ENCODE data around the gene ATP1B3. TPM values are rescaled to one million over a fixed set of nuclear protein-coding genes. Genes with fewer than 3 reads are reported as not detected.

The ATP1B3 gene
- total RNA-seq, 1 experiment from 2014 or later, result 250 TPM

DNA sequence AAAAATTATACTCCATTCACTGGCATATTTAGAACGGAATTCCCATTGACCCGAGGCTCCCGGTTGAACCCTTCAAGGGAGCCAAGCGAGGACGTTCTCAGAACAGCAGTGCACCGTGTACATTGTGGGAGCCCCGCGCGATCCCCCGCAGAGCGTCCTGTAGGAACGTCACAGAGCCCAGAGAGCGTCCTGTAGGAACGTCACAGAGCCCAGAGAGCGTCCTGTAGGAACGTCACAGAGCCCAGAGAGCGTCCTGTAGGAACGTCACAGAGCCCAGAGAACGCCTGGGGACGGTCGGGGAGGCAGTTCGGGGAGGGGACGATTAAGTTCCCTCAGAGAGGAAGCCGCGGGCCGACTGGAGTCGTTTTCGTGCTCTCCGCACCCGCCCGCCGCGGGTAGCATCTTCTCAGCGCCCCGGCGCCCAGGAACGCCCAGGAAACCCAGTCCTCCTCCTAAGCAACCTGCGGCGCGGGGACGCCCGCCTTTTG, 506 bp upstream of the ATP1B3 start:
- no peak overlapping the region for H2BK15ac ChIP-seq (ENCODE audit: low read depth, low read length)
- H3K36me3 Mint-ChIP-seq (ENCODE audit: insufficient read depth in 1 of 3, low read depth in 3 of 3), result peaks cover 3 to 16% (median 7%) of the 10 kb centered on the region in 3 experiments
- no peak overlapping the region for H2BK20ac ChIP-seq (ENCODE audit: low read depth, low read length, poor library complexity, severe bottlenecking)
- peaks cover 18% of the 10 kb centered on the region for H3K79me2 ChIP-seq (ENCODE audit: insufficient read depth, low read length)
- H3K23me2 ChIP-seq (ENCODE audit: insufficient read length, low read depth, low read length, poor library complexity, severe bottlenecking), result peaks cover 14% of the 10 kb centered on the region
- H3K9ac ChIP-seq (ENCODE audit: extremely low read depth, insufficient read length, low read length), result peak overlapping the region; percentile 15
- no peak overlapping the region for H4K8ac ChIP-seq (replicated peaks; ENCODE audit: insufficient read length, low read depth, low read length)
- H2BK12ac ChIP-seq (ENCODE audit: insufficient read length, low read depth, low read length), result no peak overlapping the region
- TF ChIP-seq, protein P1, sequence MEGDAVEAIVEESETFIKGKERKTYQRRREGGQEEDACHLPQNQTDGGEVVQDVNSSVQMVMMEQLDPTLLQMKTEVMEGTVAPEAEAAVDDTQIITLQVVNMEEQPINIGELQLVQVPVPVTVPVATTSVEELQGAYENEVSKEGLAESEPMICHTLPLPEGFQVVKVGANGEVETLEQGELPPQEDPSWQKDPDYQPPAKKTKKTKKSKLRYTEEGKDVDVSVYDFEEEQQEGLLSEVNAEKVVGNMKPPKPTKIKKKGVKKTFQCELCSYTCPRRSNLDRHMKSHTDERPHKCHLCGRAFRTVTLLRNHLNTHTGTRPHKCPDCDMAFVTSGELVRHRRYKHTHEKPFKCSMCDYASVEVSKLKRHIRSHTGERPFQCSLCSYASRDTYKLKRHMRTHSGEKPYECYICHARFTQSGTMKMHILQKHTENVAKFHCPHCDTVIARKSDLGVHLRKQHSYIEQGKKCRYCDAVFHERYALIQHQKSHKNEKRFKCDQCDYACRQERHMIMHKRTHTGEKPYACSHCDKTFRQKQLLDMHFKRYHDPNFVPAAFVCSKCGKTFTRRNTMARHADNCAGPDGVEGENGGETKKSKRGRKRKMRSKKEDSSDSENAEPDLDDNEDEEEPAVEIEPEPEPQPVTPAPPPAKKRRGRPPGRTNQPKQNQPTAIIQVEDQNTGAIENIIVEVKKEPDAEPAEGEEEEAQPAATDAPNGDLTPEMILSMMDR (conservative IDR thresholded peaks at IDR 0.05), result no peak
- H4K5ac ChIP-seq (ENCODE audit: insufficient read length, low read depth, low read length), result no peak overlapping the region
- DNase-seq, result peak; percentile 60
- no peaks in the 10 kb centered on the region; the same call in 1 of the 2 replicates for H3K4me1 ChIP-seq (ENCODE audit: insufficient read depth, low read length)
- peak overlapping the region; percentile 95 for H2AFZ ChIP-seq (ENCODE audit: low read length)
- no peak overlapping the region for H3K56ac ChIP-seq (ENCODE audit: insufficient read length, low read depth, low read length)
- H4K20me1 ChIP-seq (ENCODE audit: control insufficient read depth, insufficient read depth, insufficient read length), result no peaks in the 10 kb centered on the region
- H3K27ac Mint-ChIP-seq, result peak overlapping the region; percentile 62 to 96 (median 78); a peak in 5 of 7 replicates
- no CpG with 5 or more reads among the region's 42 CpGs for WGBS (ENCODE audit: extremely low coverage, insufficient read length, low lambda C conversion rate)
- H3K23ac ChIP-seq (ENCODE audit: insufficient read length, low read depth, low read length), result no peak overlapping the region
- peak overlapping the region; percentile 92 for H3K18ac ChIP-seq (ENCODE audit: insufficient read length, low read depth, low read length)
- H3K27ac ChIP-seq (ENCODE audit: insufficient read length, low read depth, low read length), result no peak overlapping the region
- no peak overlapping the region for H3T11ph ChIP-seq (ENCODE audit: low read length)
- H3K79me1 ChIP-seq (ENCODE audit: insufficient read depth, low read depth, low read length, poor library complexity, severe bottlenecking), result peaks cover 4% of the 10 kb centered on the region
- no peaks in the 10 kb centered on the region for H3K9me3 ChIP-seq (ENCODE audit: control insufficient read depth, low read depth, low read length)
- H3K4me2 ChIP-seq (ENCODE audit: insufficient read depth, insufficient read length, low read length), result peak overlapping the region; percentile 79
- H3K27me3 Mint-ChIP-seq (ENCODE audit: low read depth), result no peaks in the 10 kb centered on the region
- no peaks in the 10 kb centered on the region for H3K27me3 ChIP-seq (ENCODE audit: insufficient read depth, low read length)
- H2AK5ac ChIP-seq (ENCODE audit: insufficient read length, low read length), result no peak overlapping the region
- peak overlapping the region; percentile 82 to 92 for H3K4me3 Mint-ChIP-seq
- H2BK5ac ChIP-seq (ENCODE audit: insufficient read length, low read length), result no peak overlapping the region
- no peak overlapping the region; the same call in 1 of the 2 replicates for H3K4ac ChIP-seq (ENCODE audit: low read depth, low read length)
- H3K14ac ChIP-seq (ENCODE audit: insufficient read depth, low read length), result peak overlapping the region; percentile 85
- H4K91ac ChIP-seq (ENCODE audit: insufficient read length, low read depth, low read length), result no peak overlapping the region
- H3K4me1 Mint-ChIP-seq, result peaks cover 20 to 30% of the 10 kb centered on the region in 2 experiments
- peak overlapping the region; percentile 10 for H2BK120ac ChIP-seq (ENCODE audit: low read depth, low read length, poor library complexity, severe bottlenecking)
- no peaks in the 10 kb centered on the region for H3K9me3 Mint-ChIP-seq

Data from H9 (cell line).